HG03108 (cell line): Measurements from ENCODE around the gene AMPD1.

Experiments
- ATAC-seq: cut with Tn5 transposase; IDR thresholded peaks from one replicate; pipeline ENCODE4 v1.9.1; 2021; ENCODE audit warnings: moderate library complexity; ENCODE audit not compliant: unreplicated experiment

Gene AMPD1

GRCh38 chr1:114641377-114641776 is 54.0 kb downstream of the AMPD1 start:
- ATAC-seq: no peak

- ATAC-seq: no peak
Measured at GRCh38 chr1:114638910-114639309, 56.4 kb downstream of the AMPD1 start.

GRCh38 chr1:114632427-114632826 is 62.9 kb downstream of the AMPD1 start:
- ATAC-seq: no peak

- ATAC-seq: no peak
Measured at GRCh38 chr1:114627107-114627506, 68.2 kb downstream of the AMPD1 start.

GRCh38 chr1:114623364-114623763 is 72.0 kb downstream of the AMPD1 start:
- no peak for ATAC-seq
